GM12873 (cell line): ENCODE results near the gene THAP4.

ENCODE experiments used
- TF ChIP-seq, protein P1 (sequence below): IDR thresholded peaks from 2 replicates; pipeline ENCODE4 v1.5.1; 2012; ENCODE audit warnings: low read depth, mild to moderate bottlenecking, moderate library complexity, low read length, control low read depth; ENCODE audit not compliant: insufficient read depth; ENCODE audit errors: missing control alignments

Gene THAP4

GRCh38 chr2:241613017-241613780 is 23.8 kb downstream of the THAP4 start:
- TF ChIP-seq, protein P1, sequence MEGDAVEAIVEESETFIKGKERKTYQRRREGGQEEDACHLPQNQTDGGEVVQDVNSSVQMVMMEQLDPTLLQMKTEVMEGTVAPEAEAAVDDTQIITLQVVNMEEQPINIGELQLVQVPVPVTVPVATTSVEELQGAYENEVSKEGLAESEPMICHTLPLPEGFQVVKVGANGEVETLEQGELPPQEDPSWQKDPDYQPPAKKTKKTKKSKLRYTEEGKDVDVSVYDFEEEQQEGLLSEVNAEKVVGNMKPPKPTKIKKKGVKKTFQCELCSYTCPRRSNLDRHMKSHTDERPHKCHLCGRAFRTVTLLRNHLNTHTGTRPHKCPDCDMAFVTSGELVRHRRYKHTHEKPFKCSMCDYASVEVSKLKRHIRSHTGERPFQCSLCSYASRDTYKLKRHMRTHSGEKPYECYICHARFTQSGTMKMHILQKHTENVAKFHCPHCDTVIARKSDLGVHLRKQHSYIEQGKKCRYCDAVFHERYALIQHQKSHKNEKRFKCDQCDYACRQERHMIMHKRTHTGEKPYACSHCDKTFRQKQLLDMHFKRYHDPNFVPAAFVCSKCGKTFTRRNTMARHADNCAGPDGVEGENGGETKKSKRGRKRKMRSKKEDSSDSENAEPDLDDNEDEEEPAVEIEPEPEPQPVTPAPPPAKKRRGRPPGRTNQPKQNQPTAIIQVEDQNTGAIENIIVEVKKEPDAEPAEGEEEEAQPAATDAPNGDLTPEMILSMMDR, result no peak

DNA sequence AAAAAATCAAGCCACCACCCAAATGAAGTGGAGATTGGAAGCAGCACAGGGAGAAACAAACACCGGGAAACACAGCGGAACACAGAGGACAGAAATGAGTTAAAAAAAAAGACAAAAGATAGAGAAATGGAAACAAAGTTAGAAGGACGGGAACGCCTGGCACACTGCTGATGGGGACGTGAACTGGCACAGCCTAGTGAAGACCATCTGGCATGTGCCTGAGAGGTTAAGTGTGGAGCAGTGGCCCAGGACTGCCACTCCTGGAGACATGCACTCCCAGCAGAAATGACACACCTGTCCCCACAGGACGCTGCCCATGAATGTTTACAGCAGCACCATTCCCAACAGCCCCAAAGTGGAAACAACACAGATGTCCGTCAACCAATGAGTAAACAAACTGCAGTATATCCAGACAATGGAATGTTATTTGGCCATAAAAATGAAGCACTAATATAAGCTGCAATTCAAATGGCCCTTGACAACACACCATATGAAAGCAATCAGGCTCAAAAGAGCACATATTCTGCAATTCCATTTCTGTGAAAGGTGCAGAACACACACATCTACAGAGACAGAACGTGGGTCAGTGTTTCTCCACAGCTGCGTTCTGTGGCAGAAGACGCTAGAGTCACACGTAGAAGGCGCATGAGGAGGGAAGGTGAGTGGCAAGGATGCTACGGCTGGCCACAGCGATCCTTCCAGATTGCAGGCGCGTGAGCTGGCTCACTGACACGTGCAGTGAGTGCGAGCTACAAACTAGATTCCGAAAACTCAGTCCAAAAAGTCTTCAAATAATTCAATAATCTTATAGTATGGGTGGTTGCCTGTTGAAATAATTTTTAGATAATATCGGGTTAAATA is 24.6 kb downstream of the THAP4 start:
- TF ChIP-seq, protein P1, result no peak

DNA sequence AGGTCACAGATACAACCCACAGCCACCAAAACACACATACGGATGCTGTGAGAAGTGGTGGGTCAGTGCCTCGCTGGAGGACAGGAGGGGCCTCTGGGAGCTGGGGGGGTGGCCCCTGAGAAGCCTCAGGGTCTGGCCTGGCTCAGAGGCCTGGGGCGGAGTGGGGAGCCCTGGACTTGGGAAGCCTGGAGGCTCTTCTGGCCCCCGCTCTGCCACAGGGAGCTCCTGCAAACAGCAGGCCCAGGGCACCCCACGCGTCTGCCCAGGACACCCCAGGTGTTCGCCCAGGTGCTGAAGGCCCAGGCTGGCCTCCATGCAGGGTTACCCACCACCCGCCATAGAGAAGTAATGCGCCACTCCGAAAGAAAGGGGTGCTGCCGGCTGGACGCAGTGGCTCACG is 25.9 kb downstream of the THAP4 start:
- TF ChIP-seq, protein P1, result no peak

- TF ChIP-seq, protein P1, result peak; percentile 68
These were observed 26.8 kb downstream of the THAP4 start for GRCh38 chr2:241609859-241610793.

DNA sequence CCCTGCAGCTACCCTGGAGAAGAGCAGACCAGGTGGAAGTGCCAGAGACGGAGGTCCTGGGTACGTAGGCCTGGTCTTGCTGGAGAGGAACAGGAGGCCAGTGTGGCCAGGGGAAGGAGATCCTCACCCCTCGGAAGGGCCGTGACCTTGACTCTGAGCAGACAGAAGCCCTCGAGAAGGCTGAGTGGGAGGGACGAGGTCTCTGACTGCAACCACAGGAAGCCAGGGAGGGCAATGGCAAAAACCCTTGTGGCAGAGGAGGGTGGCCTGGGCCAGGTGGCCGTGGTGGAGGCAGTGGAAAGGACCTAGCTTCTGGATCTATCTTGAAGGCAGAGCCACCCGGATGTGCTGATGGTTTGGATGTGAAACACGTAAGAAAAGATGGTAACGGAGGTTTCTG is 28.1 kb downstream of the THAP4 start:
- TF ChIP-seq, protein P1, result no peak

GRCh38 chr2:241607162-241607885 is 29.6 kb downstream of the THAP4 start:
- TF ChIP-seq, protein P1, result no peak
